ENCODE measurements around the gene FBXW2.

FBXW2 gene

GRCh38 chr9:120780367-120780766, 12.8 kb downstream of the FBXW2 start:
- no peak for DNase-seq (ENCODE audit: low spot score)
- TF ChIP-seq CTCF (IDR thresholded peaks at IDR 0.05; ENCODE audit: extremely low read depth, insufficient read depth, missing control alignments): no peak
- in situ Hi-C loops (cut with MboI; ENCODE audit: low pct_unique_long_range_greater_than_20kb, low sequenced_read_pairs, unreplicated experiment): no loop called here

- no peak for TF ChIP-seq CTCF (IDR thresholded peaks at IDR 0.05; ENCODE audit: extremely low read depth, insufficient read depth, missing control alignments)
- in situ Hi-C loops (cut with MboI; ENCODE audit: low pct_unique_long_range_greater_than_20kb, low sequenced_read_pairs, unreplicated experiment): no loop called here
- DNase-seq (ENCODE audit: low spot score): no peak
Observed at GRCh38 chr9:120779227-120779626, 14.0 kb downstream of the FBXW2 start.

- TF ChIP-seq CTCF (IDR thresholded peaks at IDR 0.05; ENCODE audit: extremely low read depth, insufficient read depth, missing control alignments): no peak
- DNase-seq (ENCODE audit: low spot score): no peak
- in situ Hi-C loops (cut with MboI; ENCODE audit: low pct_unique_long_range_greater_than_20kb, low sequenced_read_pairs, unreplicated experiment): no loop called here
Observed at GRCh38 chr9:120778758-120779157, 14.5 kb downstream of the FBXW2 start.

GRCh38 chr9:120777229-120777628, 16.0 kb downstream of the FBXW2 start:
- no peak for DNase-seq (ENCODE audit: low spot score)
- TF ChIP-seq CTCF (IDR thresholded peaks at IDR 0.05; ENCODE audit: extremely low read depth, insufficient read depth, missing control alignments): no peak
- in situ Hi-C loops (cut with MboI; ENCODE audit: low pct_unique_long_range_greater_than_20kb, low sequenced_read_pairs, unreplicated experiment): no loop called here

GRCh38 chr9:120776788-120777187, 16.4 kb downstream of the FBXW2 start:
- DNase-seq (ENCODE audit: low spot score): no peak
- in situ Hi-C loops (cut with MboI; ENCODE audit: low pct_unique_long_range_greater_than_20kb, low sequenced_read_pairs, unreplicated experiment): no loop called here
- no peak for TF ChIP-seq CTCF (IDR thresholded peaks at IDR 0.05; ENCODE audit: extremely low read depth, insufficient read depth, missing control alignments)

- in situ Hi-C loops (cut with MboI; ENCODE audit: low pct_unique_long_range_greater_than_20kb, low sequenced_read_pairs, unreplicated experiment): no loop called here
Observed at GRCh38 chr9:120775859-120776258, 17.4 kb downstream of the FBXW2 start.

More at GRCh38 chr9:120775859-120776258, 17.4 kb downstream of the FBXW2 start:
- no peak for DNase-seq (ENCODE audit: low spot score)
- no peak for TF ChIP-seq CTCF (IDR thresholded peaks at IDR 0.05; ENCODE audit: extremely low read depth, insufficient read depth, missing control alignments)

Data from GM13977 (cell line).